ENCODE data around the gene THOC6. TPM values are rescaled to one million over a fixed set of nuclear protein-coding genes. Genes with fewer than 3 reads are reported as not detected.

The THOC6 gene
- total and polyA plus RNA-seq, 9 of the 15 experiments (the other 6 are each of a cell fraction or from before 2014, with no cell fraction given), result 2.5 to 65.4 (median 42.3) TPM

DNA sequence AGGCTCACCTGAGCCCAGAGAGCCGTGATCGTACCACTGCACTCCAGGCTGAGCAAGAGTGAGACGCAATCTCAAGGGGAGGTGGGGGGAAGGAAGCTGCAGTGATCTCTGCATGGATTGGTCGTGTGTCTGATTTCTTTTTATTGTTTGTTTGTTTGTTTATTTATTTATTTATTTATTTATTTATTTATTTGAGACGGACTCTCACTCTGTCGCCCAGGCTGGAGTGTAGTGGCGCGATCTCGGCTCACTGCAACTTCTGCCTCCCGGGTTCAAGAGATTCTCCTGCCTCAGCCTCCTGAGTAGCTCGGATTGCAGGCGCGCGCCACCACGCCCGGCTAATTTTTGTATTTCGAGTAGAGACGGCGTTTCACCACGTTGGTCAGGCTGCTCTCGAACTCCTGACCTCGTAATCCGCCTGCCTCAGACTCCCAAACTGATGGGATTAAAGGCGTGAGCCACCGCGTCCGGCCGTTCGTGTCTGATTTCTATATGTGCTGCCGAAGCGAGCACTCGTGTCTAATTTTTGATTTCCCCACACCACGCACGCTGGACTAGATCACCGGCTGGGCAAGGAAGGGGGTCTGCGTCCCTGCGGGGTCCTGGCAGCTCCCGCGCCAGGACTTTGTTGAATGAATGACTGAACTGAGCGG is 4.1 kb upstream of the THOC6 start (continued):
- no peak for TF ChIP-seq L3MBTL2 (IDR thresholded peaks at IDR 0.05)
- TF ChIP-seq ZNF589 (CRISPR knock-in tag; IDR thresholded peaks at IDR 0.05; ENCODE audit: low read depth), result no peak
- no peak for TF ChIP-seq U2AF2 (optimal IDR thresholded peaks at IDR 0.05; ENCODE audit: low read depth, low read length)
- TF ChIP-seq, protein P1, sequence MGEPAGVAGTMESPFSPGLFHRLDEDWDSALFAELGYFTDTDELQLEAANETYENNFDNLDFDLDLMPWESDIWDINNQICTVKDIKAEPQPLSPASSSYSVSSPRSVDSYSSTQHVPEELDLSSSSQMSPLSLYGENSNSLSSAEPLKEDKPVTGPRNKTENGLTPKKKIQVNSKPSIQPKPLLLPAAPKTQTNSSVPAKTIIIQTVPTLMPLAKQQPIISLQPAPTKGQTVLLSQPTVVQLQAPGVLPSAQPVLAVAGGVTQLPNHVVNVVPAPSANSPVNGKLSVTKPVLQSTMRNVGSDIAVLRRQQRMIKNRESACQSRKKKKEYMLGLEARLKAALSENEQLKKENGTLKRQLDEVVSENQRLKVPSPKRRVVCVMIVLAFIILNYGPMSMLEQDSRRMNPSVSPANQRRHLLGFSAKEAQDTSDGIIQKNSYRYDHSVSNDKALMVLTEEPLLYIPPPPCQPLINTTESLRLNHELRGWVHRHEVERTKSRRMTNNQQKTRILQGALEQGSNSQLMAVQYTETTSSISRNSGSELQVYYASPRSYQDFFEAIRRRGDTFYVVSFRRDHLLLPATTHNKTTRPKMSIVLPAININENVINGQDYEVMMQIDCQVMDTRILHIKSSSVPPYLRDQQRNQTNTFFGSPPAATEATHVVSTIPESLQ (CRISPR knock-in tag; IDR thresholded peaks at IDR 0.05), result no peak

DNA sequence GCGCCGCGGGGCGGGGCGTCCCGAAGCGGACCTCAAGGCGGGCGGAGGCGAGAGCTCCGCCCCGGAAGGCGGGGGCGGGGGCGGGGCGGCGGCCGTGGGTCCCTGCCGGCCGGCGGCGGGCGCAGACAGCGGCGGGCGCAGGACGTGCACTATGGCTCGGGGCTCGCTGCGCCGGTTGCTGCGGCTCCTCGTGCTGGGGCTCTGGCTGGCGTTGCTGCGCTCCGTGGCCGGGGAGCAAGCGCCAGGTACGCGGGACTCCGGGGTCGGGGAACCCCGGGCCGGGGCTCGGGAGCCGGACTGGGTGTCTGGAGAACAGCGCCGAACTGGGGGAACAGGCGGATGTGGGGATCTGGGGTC is 3.6 kb upstream of the THOC6 start, which contains the start of gene TNFRSF12A:
Gene TNFRSF12A (plus strand): TSS at position 122 of the 357 bp plus-strand sequence. CDS start 30 bp downstream, at position 152.
- Histone ChIP-seq H3K4me2 (ENCODE audit: insufficient read depth, low read length) (peak within 1 kb of the TSS; percentile 90), H3K4me3 (peak within 1 kb of the TSS; percentile 82), H3K79me2 (ENCODE audit: control insufficient read depth, insufficient read depth, low read length) (peaks cover 40% of the 10 kb centered on the region), H3K4me1 (replicated peaks in 1 of 2; ENCODE audit: control insufficient read depth in 2 of 2, insufficient read depth in 2 of 2, low read length in 2 of 2) (peaks cover 38 to 92% of the 10 kb centered on the region in 2 experiments), H4K20me1 (replicated peaks; ENCODE audit: control insufficient read depth, insufficient read depth, low read length) (peaks cover 28% of the 10 kb centered on the region), H3K27me3 (ENCODE audit: control insufficient read depth in 2 of 2, insufficient read depth in 2 of 2, low read length in 2 of 2) (no peaks in the 10 kb centered on the region), H2AFZ (ENCODE audit: low read depth, low read length) (peak within 1 kb of the TSS; percentile 97), H3K36me3 (ENCODE audit: control insufficient read depth, insufficient read depth, low read length) (peaks cover 16% of the 10 kb centered on the region; the same call in 2 of the 3 replicates), H3K9me1 (ENCODE audit: control insufficient read depth, insufficient read depth, low read length) (peaks cover 2% of the 10 kb centered on the region), H3K27ac (ENCODE audit: extremely low read depth, low read depth, low read length) (peak within 1 kb of the TSS; percentile 90), H3K9me3 (replicated peaks; ENCODE audit: control insufficient read depth, insufficient read depth, low read depth, low read length) (no peaks in the 10 kb centered on the region), H3K9ac (ENCODE audit: insufficient read depth in 1 of 2, low read depth in 2 of 2, low read length in 2 of 2) (peak within 1 kb of the TSS; percentile 88 to 94)
- CTCF ChIA-PET (ENCODE audit: low intra/inter-chr PET ratio), result interaction anchor here (0.6 kb wide), 1 partner anchor 41 kb away, joined by 6 read pairs; no protein-coding TSS in a partner anchor
- DNase-seq (ENCODE audit: extremely low read depth in 1 of 4, low spot score in 3 of 4) (peak; percentile 86 to 94 (median 88)), FAIRE-seq (no peak), ATAC-seq (peak; percentile 47)
- BruUV-seq (replicated peaks), result no TSS peak
- POLR2A ChIA-PET, result interaction anchor here (0.6 to 3.3 kb wide), 9 partner anchors 9 to 410 kb away, joined by 3 to 29 read pairs (median 4); no protein-coding TSS in a partner anchor
- in situ Hi-C loops (cut with MboI) (no loop called here), intact Hi-C loops (cut with micrococcal nuclease) (loop anchor here (1.0 to 10.0 kb wide), 2 partner anchors 12 to 55 kb away; partner anchors contain the start of genes KREMEN2 and PAQR4)
- WGBS (ENCODE audit: insufficient coverage, low coverage, missing lambda C conversion rate), result under 1% methylated on average over 21 of the region's 49 CpGs
- TF ChIP-seq, protein P1 (CRISPR knock-in tag; IDR thresholded peaks at IDR 0.05), result no peak
- TF ChIP-seq PCBP1 (IDR thresholded peaks at IDR 0.05; ENCODE audit: low read depth, low read length, poor library complexity, severe bottlenecking), result peak; percentile 74
- no peak for TF ChIP-seq BRCA1 (IDR thresholded peaks at IDR 0.05)
- no peak for TF ChIP-seq BRCA1 (CRISPR knock-in tag; IDR thresholded peaks at IDR 0.05)
- TF ChIP-seq RBM34 (IDR thresholded peaks at IDR 0.05; ENCODE audit: borderline replicate concordance, insufficient read depth, low read length), result no peak
- no peak for TF ChIP-seq MYNN (IDR thresholded peaks at IDR 0.05)
- no peak for TF ChIP-seq MYNN (CRISPR knock-in tag; IDR thresholded peaks at IDR 0.05)
- TF ChIP-seq, protein P2, sequence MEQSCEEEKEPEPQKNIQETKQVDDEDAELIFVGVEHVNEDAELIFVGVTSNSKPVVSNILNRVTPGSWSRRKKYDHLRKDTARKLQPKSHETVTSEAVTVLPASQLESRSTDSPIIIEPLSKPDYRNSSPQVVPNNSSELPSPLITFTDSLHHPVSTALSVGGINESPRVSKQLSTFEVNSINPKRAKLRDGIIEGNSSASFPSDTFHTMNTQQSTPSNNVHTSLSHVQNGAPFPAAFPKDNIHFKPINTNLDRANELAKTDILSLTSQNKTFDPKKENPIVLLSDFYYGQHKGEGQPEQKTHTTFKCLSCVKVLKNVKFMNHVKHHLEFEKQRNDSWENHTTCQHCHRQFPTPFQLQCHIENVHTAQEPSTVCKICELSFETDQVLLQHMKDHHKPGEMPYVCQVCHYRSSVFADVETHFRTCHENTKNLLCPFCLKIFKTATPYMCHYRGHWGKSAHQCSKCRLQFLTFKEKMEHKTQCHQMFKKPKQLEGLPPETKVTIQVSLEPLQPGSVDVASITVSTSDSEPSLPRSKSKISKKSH (CRISPR knock-in tag; IDR thresholded peaks at IDR 0.05), result no peak
- TF ChIP-seq ZFPM2 (CRISPR knock-in tag; IDR thresholded peaks at IDR 0.05), result no peak
- TF ChIP-seq NR2C2 (CRISPR knock-in tag; IDR thresholded peaks at IDR 0.05), result 0 out of 2 replicates have a peak, but pooled peaks have one; percentile 41
- no peak for TF ChIP-seq NR2C2 (tag; IDR thresholded peaks at IDR 0.05)
- no peak for TF ChIP-seq ZBTB7A (IDR thresholded peaks at IDR 0.05; ENCODE audit: borderline replicate concordance, control insufficient read depth, low read depth, low read length)
- TF ChIP-seq ZNF133 (CRISPR knock-in tag; IDR thresholded peaks at IDR 0.05), result no peak

Measured in K562 (cell line).